COLO668 (cell line): ENCODE data around the gene ACBD5.
A peak's percentile ranks its signal among the peaks of the same experiment; 100 is the strongest.

Experiments used
- DNase-seq: peaks from one replicate; lab custom pipeline; 2025; ENCODE audit not compliant: unreplicated experiment; lab: John Stamatoyannopoulos, UW

The ACBD5 gene

DNA sequence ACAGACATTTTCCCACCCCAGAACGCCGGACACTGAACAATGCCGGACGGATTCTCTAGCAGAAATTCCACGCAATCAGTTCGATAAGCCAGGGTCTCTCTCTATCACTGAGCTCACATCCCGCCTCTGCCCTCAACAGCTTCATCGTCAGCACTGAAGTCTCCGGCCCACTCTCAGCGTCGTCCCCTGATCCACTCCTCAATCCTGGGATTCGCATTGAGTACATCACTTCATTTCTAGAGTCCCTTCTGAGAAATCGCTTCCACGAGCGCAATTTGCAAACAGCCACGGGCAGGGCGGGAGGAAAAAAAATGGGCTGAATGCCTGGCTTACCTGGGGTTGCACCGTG, 86.8 kb downstream of the ACBD5 start:
- peak; percentile 19 for DNase-seq

DNA sequence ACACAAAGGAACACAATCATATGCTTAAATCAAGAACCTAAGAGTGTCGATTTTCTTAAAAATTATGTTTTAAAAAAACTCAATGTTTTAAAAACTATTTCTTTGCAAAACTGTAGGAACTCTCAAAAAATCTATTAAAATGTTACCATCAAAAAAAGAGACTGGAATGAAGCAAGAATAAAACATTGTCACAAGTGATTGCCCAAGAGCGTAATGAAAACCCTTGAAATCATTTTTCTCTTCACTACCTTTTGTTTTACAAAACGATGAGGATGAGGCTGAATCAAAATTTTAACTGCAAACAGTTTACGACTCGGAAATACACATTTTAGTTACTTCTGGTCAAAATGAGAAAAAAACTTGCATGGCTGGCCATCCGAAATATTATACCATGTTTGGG, 87.3 kb downstream of the ACBD5 start:
- no peak for DNase-seq

DNA sequence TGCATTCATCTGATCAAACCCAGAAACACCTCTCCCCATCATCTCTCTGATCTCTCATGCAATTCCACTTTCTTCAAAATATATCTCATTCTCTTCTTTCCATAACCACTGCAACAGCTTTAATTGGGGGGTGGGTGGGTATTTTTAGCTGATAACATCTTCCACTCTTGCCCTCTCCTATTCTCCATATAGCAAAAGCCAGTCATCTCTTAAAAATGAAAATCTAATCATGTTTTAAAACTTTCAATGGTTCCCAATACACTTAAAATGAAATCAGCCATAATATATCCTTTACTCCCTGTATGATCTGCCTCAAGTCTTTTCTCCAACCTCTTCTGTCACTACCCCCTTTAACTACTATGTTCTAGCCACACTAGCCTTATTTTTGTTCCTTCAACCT, 87.9 kb downstream of the ACBD5 start:
- DNase-seq: no peak

DNA sequence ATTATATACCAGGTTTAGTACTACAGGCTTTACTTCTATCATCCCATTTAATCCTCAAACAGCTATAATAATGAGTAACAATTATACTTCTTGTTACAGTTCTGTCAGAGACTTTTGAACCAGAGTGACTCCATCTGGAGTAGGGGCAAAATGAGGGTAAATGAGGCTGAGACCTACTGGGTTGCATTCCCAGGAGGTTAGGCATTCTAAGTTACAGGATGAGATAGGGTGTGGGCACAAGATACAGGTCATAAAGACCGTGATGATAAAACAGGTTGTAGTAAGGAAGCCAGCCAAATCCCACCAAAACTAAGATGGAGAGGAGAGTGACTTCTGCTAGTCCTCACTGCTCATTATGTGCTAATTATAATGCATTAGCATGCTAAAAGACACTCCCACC, 90.3 kb downstream of the ACBD5 start:
- no peak for DNase-seq

DNA sequence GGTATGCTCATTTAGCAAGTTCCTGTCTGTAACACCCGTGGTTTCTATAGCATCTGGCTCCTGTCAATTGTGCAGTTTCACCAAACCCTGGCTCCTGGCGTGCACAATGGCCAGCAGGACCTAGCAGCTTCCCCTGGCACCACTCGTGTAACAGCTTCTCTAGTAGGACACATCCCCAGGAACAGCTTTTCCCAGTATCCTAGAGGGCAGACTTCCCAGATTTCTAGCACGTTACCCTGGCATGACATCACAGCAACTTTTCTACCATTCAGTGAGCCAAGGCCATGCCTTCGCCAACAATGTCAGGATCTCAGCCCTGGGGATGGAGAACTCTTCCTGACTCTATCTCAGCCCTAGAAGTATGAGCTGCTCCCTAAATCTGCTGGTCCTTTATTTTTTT, 92.9 kb downstream of the ACBD5 start:
- no peak for DNase-seq

DNA sequence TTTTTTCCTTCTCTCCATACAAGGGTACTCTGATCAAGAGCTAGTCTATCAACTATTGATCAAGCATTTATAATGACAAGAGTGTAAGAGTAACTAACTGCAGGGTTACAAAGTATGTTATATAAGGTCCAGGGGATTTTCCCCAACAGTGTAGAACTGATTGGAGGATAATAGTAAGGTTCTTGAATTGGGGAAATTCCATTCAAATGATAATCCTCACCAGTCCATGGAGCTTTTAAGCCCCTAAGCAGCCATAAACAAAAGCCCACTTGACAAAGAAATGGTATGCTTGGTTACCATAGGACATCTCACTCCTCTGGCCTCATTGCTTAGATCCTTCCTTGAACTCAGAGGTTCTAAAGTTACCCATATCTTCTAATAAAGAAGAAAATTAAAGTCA, 94.7 kb downstream of the ACBD5 start:
- DNase-seq: no peak
